GM21390 (cell line): ENCODE measurements around the gene KRT4.
"Not testable (repeated sequence)": the region's sequence is repeated elsewhere in the genome, so short reads cannot be mapped to it uniquely, and the experiment has no call there.

Experiments used
- ATAC-seq: cut with Tn5 transposase; IDR thresholded peaks from one replicate; pipeline ENCODE4 v1.9.1; 2021; ENCODE audit not compliant: unreplicated experiment

The KRT4 gene

GRCh38 chr12:52808573-52809160 is 5.2 kb downstream of the KRT4 start:
- no peak for ATAC-seq

- no peak for ATAC-seq
Observed at GRCh38 chr12:52807544-52808470, 6.1 kb downstream of the KRT4 start.

- ATAC-seq = no peak
Observed at GRCh38 chr12:52806821-52807543, 6.9 kb downstream of the KRT4 start.

GRCh38 chr12:52806169-52806811 is 7.6 kb downstream of the KRT4 start:
- no peak for ATAC-seq

GRCh38 chr12:52805739-52806138 is 8.2 kb downstream of the KRT4 start:
- ATAC-seq = no peak

GRCh38 chr12:52805000-52805399 is 8.9 kb downstream of the KRT4 start:
- no peak for ATAC-seq

GRCh38 chr12:52802442-52802841 is 11.5 kb downstream of the KRT4 start:
- no peak for ATAC-seq

- no peak for ATAC-seq
Observed at GRCh38 chr12:52801773-52802172, 12.1 kb downstream of the KRT4 start.

GRCh38 chr12:52800259-52800917 is 13.5 kb downstream of the KRT4 start:
- ATAC-seq = no peak

GRCh38 chr12:52799505-52800211 is 14.3 kb downstream of the KRT4 start:
- ATAC-seq = no peak

- no peak for ATAC-seq
Observed at GRCh38 chr12:52798671-52799504, 15.0 kb downstream of the KRT4 start.

GRCh38 chr12:52798003-52798670 is 15.8 kb downstream of the KRT4 start:
- no peak for ATAC-seq

- ATAC-seq = no peak
Observed at GRCh38 chr12:52797529-52797894, 16.4 kb downstream of the KRT4 start.

GRCh38 chr12:52796839-52797528 is 16.9 kb downstream of the KRT4 start:
- ATAC-seq = no peak

- no peak for ATAC-seq
Observed at GRCh38 chr12:52796429-52796794, 17.5 kb downstream of the KRT4 start.

GRCh38 chr12:52795694-52796428 is 18.1 kb downstream of the KRT4 start, which contains the start of gene KRT3:
TSS of gene KRT3 (minus strand) at chr12:52796117. CDS start at chr12:52796042, 75 bp downstream.
- no peak for ATAC-seq

GRCh38 chr12:52795332-52795674 is 18.6 kb downstream of the KRT4 start:
- not testable (repeated sequence) for ATAC-seq
